OCI-LY7 (cell line): ENCODE measurements around the gene LRRN3. TPM values are rescaled to one million over a fixed set of nuclear protein-coding genes. Genes with fewer than 3 reads are reported as not detected.

Experiments used
- BruUV-seq: library from RNA; stranded (reverse); fragments of 400-500 nt; replicated peaks from 2 replicates; lab custom pipeline; 2021; lab: Mats Ljungman, UMichigan
- CTCF ChIA-PET: fragments of 300-600 bp; sonication (Branson Sonifier 250); formaldehyde crosslinking; loops from one replicate; lab custom pipeline; 2022; ENCODE audit warnings: antibody characterized with exemption; ENCODE audit not compliant: unreplicated experiment; lab: Charles Lee
- POLR2A ChIA-PET: fragments of 300-600 bp; sonication (Branson Sonifier 250); formaldehyde crosslinking; loops from one replicate; lab custom pipeline; 2022; ENCODE audit warnings: antibody characterized with exemption; lab: Charles Lee
- DNase-seq: peaks from one replicate; pipeline ENCODE4 v3.0.0-alpha.2; 2015; ENCODE audit warnings: low spot score
- H2AFZ ChIP-seq: fragments of 200-600 bp; sonication (generic), shearing (Covaris generic); 2 replicates; pipeline ENCODE4 v1.6.1; 2014; ENCODE audit warnings: mild to moderate bottlenecking, antibody characterized with exemption, low read length, moderate library complexity
- H3K27ac ChIP-seq: fragments of 200-600 bp; sonication (generic); 2 replicates; pipeline ENCODE4 v1.5.1; 2014; ENCODE audit warnings: mixed run types, low read depth, mild to moderate bottlenecking, moderate library complexity, low read length, inconsistent platforms; ENCODE audit not compliant: poor library complexity, severe bottlenecking
- H3K36me3 ChIP-seq: fragments of 200-600 bp; sonication (generic); 2 replicates; pipeline ENCODE4 v1.6.1; 2014; ENCODE audit warnings: mild to moderate bottlenecking, antibody characterized with exemption, low read length, moderate library complexity, mixed read lengths; ENCODE audit not compliant: insufficient read depth
- H3K4me1 ChIP-seq: fragments of 200-600 bp; sonication (generic); 2 replicates; pipeline ENCODE4 v1.5.1; 2014; ENCODE audit warnings: mild to moderate bottlenecking, low read length; ENCODE audit not compliant: insufficient read depth, poor library complexity, severe bottlenecking
- H3K4me2 ChIP-seq: fragments of 200-600 bp; sonication (generic); 2 replicates; pipeline ENCODE4 v1.6.1; 2014; ENCODE audit warnings: mild to moderate bottlenecking, low read length
- H3K4me3 ChIP-seq: fragments of 200-600 bp; sonication (generic); 2 replicates; pipeline ENCODE4 v1.5.1; 2014; ENCODE audit warnings: mild to moderate bottlenecking, low read depth, low read length; ENCODE audit not compliant: poor library complexity, severe bottlenecking
- H3K79me2 ChIP-seq: fragments of 200-600 bp; sonication (generic); 2 replicates; pipeline ENCODE4 v1.6.1; 2016; ENCODE audit warnings: low read depth, mild to moderate bottlenecking, low read length, moderate library complexity, mixed read lengths; ENCODE audit not compliant: insufficient read depth
- H3K9me2 ChIP-seq: fragments of 200-600 bp; sonication (generic); 2 replicates; pipeline ENCODE4 v1.6.1; 2016; ENCODE audit warnings: mild to moderate bottlenecking, low read length, mixed read lengths; ENCODE audit not compliant: insufficient read depth
- H3K9me3 ChIP-seq: fragments of 200-600 bp; sonication (generic); 2 replicates; pipeline ENCODE4 v1.6.1; 2014; ENCODE audit warnings: mild to moderate bottlenecking, mixed run types, low read length, mixed read lengths
- H4K20me1 ChIP-seq: fragments of 200-600 bp; sonication (generic); 2 replicates; pipeline ENCODE4 v1.6.1; 2014; ENCODE audit warnings: mild to moderate bottlenecking, antibody characterized with exemption, low read length, moderate library complexity, mixed read lengths; ENCODE audit not compliant: insufficient read depth
- EZH2phosphoT487 ChIP-seq: fragments of 200-600 bp; sonication (generic); IDR thresholded peaks from 2 replicates; pipeline ENCODE4 v1.6.1; 2018; ENCODE audit warnings: low read depth, borderline replicate concordance, mild to moderate bottlenecking, mixed run types, antibody characterized with exemption, low read length, moderate library complexity, mixed read lengths
- intact Hi-C: fragments of 100-400 bp; cut with micrococcal nuclease; formaldehyde crosslinking; loops from one replicate; pipeline ENCODE4 v1.10.0; 2022; ENCODE audit not compliant: unreplicated experiment
- total RNA-seq, 2 experiments: library from RNA; depleted of rRNA in 1 of 2; stranded (reverse); fragments of >200 nt in 1 of 2; shearing (Covaris generic) in 1 of 2; gene quantifications; 2 replicates each; pipeline ENCODE4 v1.2.3, GENCODE V29; 2014 to 2022
- TF ChIP-seq, protein P1 (sequence below): fragments of 200-600 bp; sonication (generic); conservative IDR thresholded peaks from 2 replicates; pipeline ENCODE4 v1.5.1; 2014; ENCODE audit warnings: mild to moderate bottlenecking, antibody characterized with exemption, low read length, moderate library complexity, mixed read lengths

The LRRN3 gene
- total RNA-seq, 2 experiments from 2014 or later, result not detected

GRCh38 chr7:111173990-111174389 lies 83.1 kb downstream of the LRRN3 start:
- Histone ChIP-seq H3K4me3 (no peak overlapping the region), H3K36me3 (no peaks in the 10 kb centered on the region), H2AFZ (no peak overlapping the region), H3K9me2 (no peaks in the 10 kb centered on the region), H3K79me2 (no peaks in the 10 kb centered on the region), H4K20me1 (no peaks in the 10 kb centered on the region), H3K27ac (no peak overlapping the region), H3K4me2 (no peak overlapping the region), H3K9me3 (no peaks in the 10 kb centered on the region), H3K4me1 (no peaks in the 10 kb centered on the region)
- DNase-seq, result no peak
- no TSS peak for BruUV-seq
- POLR2A ChIA-PET, result no interaction called here
- TF ChIP-seq, protein P1, sequence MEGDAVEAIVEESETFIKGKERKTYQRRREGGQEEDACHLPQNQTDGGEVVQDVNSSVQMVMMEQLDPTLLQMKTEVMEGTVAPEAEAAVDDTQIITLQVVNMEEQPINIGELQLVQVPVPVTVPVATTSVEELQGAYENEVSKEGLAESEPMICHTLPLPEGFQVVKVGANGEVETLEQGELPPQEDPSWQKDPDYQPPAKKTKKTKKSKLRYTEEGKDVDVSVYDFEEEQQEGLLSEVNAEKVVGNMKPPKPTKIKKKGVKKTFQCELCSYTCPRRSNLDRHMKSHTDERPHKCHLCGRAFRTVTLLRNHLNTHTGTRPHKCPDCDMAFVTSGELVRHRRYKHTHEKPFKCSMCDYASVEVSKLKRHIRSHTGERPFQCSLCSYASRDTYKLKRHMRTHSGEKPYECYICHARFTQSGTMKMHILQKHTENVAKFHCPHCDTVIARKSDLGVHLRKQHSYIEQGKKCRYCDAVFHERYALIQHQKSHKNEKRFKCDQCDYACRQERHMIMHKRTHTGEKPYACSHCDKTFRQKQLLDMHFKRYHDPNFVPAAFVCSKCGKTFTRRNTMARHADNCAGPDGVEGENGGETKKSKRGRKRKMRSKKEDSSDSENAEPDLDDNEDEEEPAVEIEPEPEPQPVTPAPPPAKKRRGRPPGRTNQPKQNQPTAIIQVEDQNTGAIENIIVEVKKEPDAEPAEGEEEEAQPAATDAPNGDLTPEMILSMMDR, result no peak
- TF ChIP-seq EZH2phosphoT487, result no peak
- intact Hi-C loops, result no loop called here
- CTCF ChIA-PET, result no interaction called here

DNA sequence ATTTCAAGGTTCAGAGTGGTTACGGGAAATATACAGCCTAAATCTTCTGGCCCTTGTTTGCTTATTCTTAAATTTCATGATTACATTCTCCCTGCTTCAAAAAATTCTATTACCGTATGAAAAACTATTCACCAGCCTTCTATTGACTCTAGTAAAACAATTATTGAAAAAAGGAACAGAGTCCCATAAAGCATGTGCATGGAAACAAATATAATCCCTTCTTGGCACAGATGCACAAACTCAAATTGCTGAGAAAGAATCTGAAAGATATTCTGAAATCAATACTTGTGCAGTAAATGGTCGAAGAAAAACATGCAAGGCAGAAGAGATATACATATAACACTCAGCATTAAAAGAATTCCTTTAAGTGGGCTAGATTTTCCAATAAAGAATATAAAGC lies 83.6 kb downstream of the LRRN3 start:
- H2AFZ ChIP-seq, result no peak overlapping the region

More for the DNA sequence above, 83.6 kb downstream of the LRRN3 start:
- no peaks in the 10 kb centered on the region for H3K9me2 ChIP-seq
- no peak overlapping the region for H3K4me2 ChIP-seq
- intact Hi-C loops, result no loop called here
- H3K79me2 ChIP-seq, result no peaks in the 10 kb centered on the region
- no peak for DNase-seq
- CTCF ChIA-PET, result no interaction called here
- no peaks in the 10 kb centered on the region for H3K36me3 ChIP-seq
- H3K4me3 ChIP-seq, result no peak overlapping the region
- H3K9me3 ChIP-seq, result no peaks in the 10 kb centered on the region
- H4K20me1 ChIP-seq, result no peaks in the 10 kb centered on the region
- no peaks in the 10 kb centered on the region for H3K4me1 ChIP-seq
- BruUV-seq, result no TSS peak
- no peak overlapping the region for H3K27ac ChIP-seq
- TF ChIP-seq, protein P1, result no peak
- POLR2A ChIA-PET, result no interaction called here
